Smooth muscle cell (in vitro differentiated cells): ENCODE results near the gene SYDE1. TPM values are rescaled to one million over a fixed set of nuclear protein-coding genes. Genes with fewer than 3 reads are reported as not detected.
"Not testable (repeated sequence)": the region's sequence is repeated elsewhere in the genome, so short reads cannot be mapped to it uniquely, and the experiment has no call there.

Experiments
- DNase-seq: peaks from one replicate; lab custom pipeline; 2025; ENCODE audit not compliant: unreplicated experiment; lab: John Stamatoyannopoulos, UW
- H2AFZ ChIP-seq: fragments of 200-600 bp; sonication (generic); 2 replicates; pipeline ENCODE4 v1.6.0; 2016; ENCODE audit warnings: antibody characterized with exemption, low read depth, mild to moderate bottlenecking
- H3F3A ChIP-seq: fragments of 200-600 bp; sonication (generic); 2 replicates; pipeline ENCODE4 v1.6.0; 2017; ENCODE audit warnings: antibody characterized with exemption, low read depth
- H3K27ac ChIP-seq: fragments of 200-600 bp; sonication (generic); 2 replicates; pipeline ENCODE4 v1.5.1; 2016; ENCODE audit warnings: low read depth, mild to moderate bottlenecking
- H3K27me3 ChIP-seq: fragments of 200-600 bp; sonication (generic); 2 replicates; pipeline ENCODE4 v1.6.1; 2016; ENCODE audit warnings: low read depth, mild to moderate bottlenecking
- H3K36me3 ChIP-seq: fragments of 200-600 bp; sonication (generic); 2 replicates; pipeline ENCODE4 v1.5.1; 2016; ENCODE audit warnings: low read depth
- H3K4me1 ChIP-seq: fragments of 200-600 bp; sonication (generic); 2 replicates; pipeline ENCODE4 v1.5.1; 2016; ENCODE audit warnings: low read depth
- H3K4me2 ChIP-seq: fragments of 200-600 bp; sonication (generic); 2 replicates; pipeline ENCODE4 v1.6.0; 2016; ENCODE audit warnings: mild to moderate bottlenecking
- H3K4me3 ChIP-seq: fragments of 200-600 bp; sonication (generic); 2 replicates; pipeline ENCODE4 v1.5.1; 2016; ENCODE audit warnings: mild to moderate bottlenecking
- H3K79me2 ChIP-seq: fragments of 200-600 bp; sonication (generic); 2 replicates; pipeline ENCODE4 v1.6.0; 2016; ENCODE audit warnings: low read depth, mild to moderate bottlenecking
- H3K9ac ChIP-seq: fragments of 200-600 bp; sonication (generic); 2 replicates; pipeline ENCODE4 v1.6.0; 2016; ENCODE audit warnings: low read depth
- H3K9me3 ChIP-seq: fragments of 200-600 bp; sonication (generic); replicated peaks from 2 replicates; pipeline ENCODE4 v1.5.1; 2016; ENCODE audit warnings: low read depth
- H4K20me1 ChIP-seq: fragments of 200-600 bp; sonication (generic); 2 replicates; pipeline ENCODE4 v1.6.0; 2016; ENCODE audit warnings: low read depth
- CTCF ChIP-seq: fragments of 200-600 bp; sonication (generic); IDR thresholded peaks from 2 replicates; pipeline ENCODE4 v1.5.1; 2017; ENCODE audit warnings: borderline replicate concordance, mild to moderate bottlenecking, antibody characterized with exemption; ENCODE audit not compliant: insufficient read depth, poor library complexity, severe bottlenecking
- WGBS: methylation state at CpG from one replicate; pipeline ENCODE4 v1.1.7; 2016; ENCODE audit warnings: low lambda C conversion rate; 5-methylcytosine and 5-hydroxymethylcytosine counted together
- polyA plus RNA-seq: library from polyadenylated mRNA; unstranded; fragments of >200 nt; fragmentation: Nextera tagmentation; extraction: Ambion mirVana; gene quantifications from 2 replicates; pipeline ENCODE4 v1.2.1, GENCODE V29; 2016
- total RNA-seq: library from RNA; depleted of rRNA; stranded (reverse); fragments of >200 nt; gene quantifications from 2 replicates; pipeline ENCODE4 v1.2.3, GENCODE V29; 2014

Gene SYDE1
- total RNA-seq (27.6 and 39.3 TPM in 2 replicates), polyA plus RNA-seq (42.2 and 51.6 TPM in 2 replicates)

DNA sequence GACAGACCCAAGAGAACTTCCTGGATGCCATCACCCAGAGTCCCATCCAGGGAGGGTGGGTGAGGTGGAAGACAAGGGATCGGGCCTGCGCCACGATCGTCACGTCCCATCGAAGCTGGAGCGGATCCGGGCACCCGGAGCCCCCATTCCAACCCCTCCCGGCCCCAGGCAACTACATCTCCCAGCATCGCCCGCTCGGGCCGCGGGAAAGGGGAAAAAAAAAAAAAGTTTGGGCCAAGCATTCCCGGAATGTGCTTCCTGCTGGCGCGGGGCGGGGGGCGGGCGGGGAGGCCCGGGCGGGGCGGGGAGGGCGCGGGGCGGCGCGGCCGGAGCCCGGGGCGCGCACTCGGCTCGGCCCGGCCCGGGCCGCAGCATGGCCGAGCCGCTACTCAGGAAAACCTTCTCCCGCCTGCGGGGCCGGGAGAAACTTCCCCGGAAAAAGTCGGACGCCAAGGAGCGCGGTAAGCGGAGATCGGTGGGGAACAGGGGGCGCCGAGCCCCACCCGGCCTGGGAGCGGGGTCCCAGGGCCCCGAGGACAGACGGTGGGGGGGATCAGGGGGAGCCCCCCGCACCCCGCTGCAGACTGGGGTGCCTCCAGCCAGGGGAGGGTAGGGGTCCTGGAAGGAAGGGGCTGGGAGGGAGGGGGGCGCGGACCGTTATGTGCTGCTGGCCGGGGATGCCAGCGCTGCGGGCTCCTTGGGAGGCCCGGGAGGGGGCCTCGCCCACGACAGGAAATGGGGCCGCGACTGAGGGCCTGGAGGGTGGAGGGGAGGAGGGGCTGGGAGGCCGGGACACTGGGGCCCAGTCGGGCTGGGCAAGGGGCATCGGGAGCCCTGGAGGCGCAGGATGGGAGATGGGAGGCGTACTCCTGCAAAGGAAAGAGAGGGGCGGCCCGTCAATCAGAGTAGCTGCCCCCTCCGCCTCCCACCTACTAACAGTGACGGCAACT is at the start of gene SYDE1:
TSS of gene SYDE1 (plus strand) at position 341 of the 950 bp plus-strand sequence. CDS start at position 374, 33 bp downstream.
- Histone ChIP-seq H3K4me1 (peaks cover 11% of the 10 kb centered on the region), H2AFZ (peak within 1 kb of the TSS; percentile 89), H3K27me3 (no peaks in the 10 kb centered on the region), H3K4me3 (peak within 1 kb of the TSS; percentile 99), H3F3A (peaks cover 5% of the 10 kb centered on the region), H3K27ac (peak within 1 kb of the TSS; percentile 92), H3K4me2 (peak within 1 kb of the TSS; percentile 92), H3K9me3 (peaks cover 3% of the 10 kb centered on the region), H4K20me1 (no peaks in the 10 kb centered on the region), H3K9ac (peak within 1 kb of the TSS; percentile 94), H3K79me2 (peaks cover 25% of the 10 kb centered on the region), H3K36me3 (no peaks in the 10 kb centered on the region)
- 2% methylated on average over 42 of the region's 78 CpGs for WGBS
- DNase-seq, result peak; percentile 45
- TF ChIP-seq CTCF, result no peak

DNA sequence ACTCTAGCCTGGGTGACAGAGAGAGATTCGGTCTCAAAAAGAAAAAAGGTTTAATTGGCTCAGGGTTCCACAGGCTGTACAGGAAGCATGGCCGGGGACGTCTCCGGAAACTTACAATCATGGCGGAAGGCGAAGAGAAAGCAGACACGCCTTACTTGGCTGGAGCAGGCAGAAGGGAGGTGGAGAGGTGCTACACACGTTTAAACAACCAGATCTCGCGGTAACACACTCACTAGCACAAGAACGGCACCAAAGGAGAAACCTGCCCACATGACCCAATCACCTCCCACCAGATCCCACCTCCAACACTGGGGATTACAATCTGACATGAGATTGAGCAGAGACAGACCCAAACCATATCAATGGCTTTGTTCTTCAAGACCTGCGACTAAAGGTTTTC is 45.2 kb upstream of the SYDE1 start:
- H3K4me1 ChIP-seq, result no peaks in the 10 kb centered on the region
- TF ChIP-seq CTCF, result no peak
- no peaks in the 10 kb centered on the region for H4K20me1 ChIP-seq
- no peaks in the 10 kb centered on the region for H3K9me3 ChIP-seq
- H3K36me3 ChIP-seq, result no peaks in the 10 kb centered on the region
- H3K9ac ChIP-seq, result no peak overlapping the region
- H3K79me2 ChIP-seq, result no peaks in the 10 kb centered on the region
- 87% methylated on average over 12 of the region's 12 CpGs for WGBS
- H3K4me2 ChIP-seq, result no peak overlapping the region
- no peak for DNase-seq
- no peak overlapping the region for H2AFZ ChIP-seq
- H3K27ac ChIP-seq, result no peak overlapping the region
- H3K4me3 ChIP-seq, result no peak overlapping the region
- no peaks in the 10 kb centered on the region for H3F3A ChIP-seq
- H3K27me3 ChIP-seq, result no peaks in the 10 kb centered on the region

DNA sequence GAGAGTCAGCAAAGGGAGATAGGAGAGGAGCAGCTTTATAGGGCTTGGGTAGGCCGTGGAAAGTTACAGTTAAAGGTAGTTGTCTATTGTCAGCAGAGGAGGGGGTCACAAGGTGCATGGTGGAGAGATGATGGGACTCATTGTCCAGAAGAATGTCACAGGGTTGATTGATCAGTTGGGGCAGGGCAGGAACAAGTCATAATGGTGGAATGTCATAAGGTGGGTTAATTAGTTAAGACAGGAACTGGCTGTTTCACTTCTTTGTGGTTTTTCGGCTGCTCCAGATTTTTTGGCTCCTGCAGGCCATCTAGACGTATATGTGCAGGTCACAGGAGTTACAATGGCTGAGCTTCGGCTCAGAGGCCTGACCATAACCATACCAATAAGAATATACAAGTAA is 36.8 kb upstream of the SYDE1 start:
- H3K9me3 ChIP-seq, H3K4me2 ChIP-seq, H2AFZ ChIP-seq, H3K36me3 ChIP-seq, H3K9ac ChIP-seq, H3K79me2 ChIP-seq, DNase-seq, H3K27me3 ChIP-seq, H3K4me1 ChIP-seq, H4K20me1 ChIP-seq, H3K4me3 ChIP-seq, H3F3A ChIP-seq: not testable (repeated sequence)
- peak overlapping the region; percentile 16 for H3K27ac ChIP-seq
- 51% methylated on average over 4 of the region's 4 CpGs for WGBS

- H2AFZ ChIP-seq, result no peak overlapping the region
- H3K79me2 ChIP-seq, result no peaks in the 10 kb centered on the region
- no peaks in the 10 kb centered on the region for H3K36me3 ChIP-seq
- H3K4me1 ChIP-seq, result no peaks in the 10 kb centered on the region
- H3K4me2 ChIP-seq, result no peak overlapping the region
- peak overlapping the region; percentile 85 for H3K27ac ChIP-seq
- H3F3A ChIP-seq, result no peaks in the 10 kb centered on the region
- H4K20me1 ChIP-seq, result no peaks in the 10 kb centered on the region
- WGBS, result 56% methylated on average over 23 of the region's 23 CpGs
- no peak for DNase-seq
- no peaks in the 10 kb centered on the region for H3K9me3 ChIP-seq
- no peak overlapping the region for H3K4me3 ChIP-seq
- no peak overlapping the region for H3K9ac ChIP-seq
- H3K27me3 ChIP-seq, result no peaks in the 10 kb centered on the region
- peak; percentile 18 for TF ChIP-seq CTCF
These were observed 34.1 kb upstream of the SYDE1 start for GRCh38 chr19:15072930-15073647.
